ENCODE results near the gene TESK1. TPM values are rescaled to one million over a fixed set of nuclear protein-coding genes. Genes with fewer than 3 reads are reported as not detected.

The TESK1 gene
- total RNA-seq, 2 donors from 2014 or later: 19.4 to 61.3 TPM

DNA sequence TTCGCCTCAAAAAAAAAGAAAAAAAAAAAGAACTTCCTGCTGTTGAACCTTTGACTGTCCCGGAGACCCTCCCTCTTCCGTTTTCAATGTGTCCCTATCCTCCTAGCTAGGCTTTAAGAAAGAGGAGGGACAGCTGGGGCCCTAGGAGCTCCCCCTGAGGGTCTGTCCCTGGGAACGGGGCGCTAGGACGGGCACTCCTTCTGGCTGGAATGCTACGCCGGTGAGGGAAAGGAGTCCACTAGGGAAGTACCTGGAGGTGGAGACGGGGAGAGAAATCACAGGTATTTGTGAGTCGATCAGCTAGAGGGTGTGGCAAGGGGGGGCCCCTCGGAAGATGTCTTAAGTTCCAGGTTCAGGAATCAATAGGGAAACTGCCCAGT, 41.1 kb downstream of the TESK1 start:
- Mint-ChIP-seq H3K9me3 (no peaks in the 10 kb centered on the region), H3K36me3 (peaks cover 9 to 47% of the 10 kb centered on the region in 2 donors), H3K27ac (peak overlapping the region; percentile 85 to 97)
- ATAC-seq: peak; percentile 5 to 23
- DNase-seq (ENCODE audit: low spot score in 2 of 2): no peak

- DNase-seq (ENCODE audit: low spot score in 2 of 2) (peak; percentile 92 to 98), ATAC-seq (peak; percentile 87 to 91)
- Mint-ChIP-seq H3K9me3 (no peaks in the 10 kb centered on the region), H3K27ac (peak overlapping the region; percentile 85 to 97), H3K36me3 (peaks cover 9 to 42% of the 10 kb centered on the region in 2 donors)
These were observed 41.6 kb downstream of the TESK1 start for GRCh38 chr9:35646533-35647265.

DNA sequence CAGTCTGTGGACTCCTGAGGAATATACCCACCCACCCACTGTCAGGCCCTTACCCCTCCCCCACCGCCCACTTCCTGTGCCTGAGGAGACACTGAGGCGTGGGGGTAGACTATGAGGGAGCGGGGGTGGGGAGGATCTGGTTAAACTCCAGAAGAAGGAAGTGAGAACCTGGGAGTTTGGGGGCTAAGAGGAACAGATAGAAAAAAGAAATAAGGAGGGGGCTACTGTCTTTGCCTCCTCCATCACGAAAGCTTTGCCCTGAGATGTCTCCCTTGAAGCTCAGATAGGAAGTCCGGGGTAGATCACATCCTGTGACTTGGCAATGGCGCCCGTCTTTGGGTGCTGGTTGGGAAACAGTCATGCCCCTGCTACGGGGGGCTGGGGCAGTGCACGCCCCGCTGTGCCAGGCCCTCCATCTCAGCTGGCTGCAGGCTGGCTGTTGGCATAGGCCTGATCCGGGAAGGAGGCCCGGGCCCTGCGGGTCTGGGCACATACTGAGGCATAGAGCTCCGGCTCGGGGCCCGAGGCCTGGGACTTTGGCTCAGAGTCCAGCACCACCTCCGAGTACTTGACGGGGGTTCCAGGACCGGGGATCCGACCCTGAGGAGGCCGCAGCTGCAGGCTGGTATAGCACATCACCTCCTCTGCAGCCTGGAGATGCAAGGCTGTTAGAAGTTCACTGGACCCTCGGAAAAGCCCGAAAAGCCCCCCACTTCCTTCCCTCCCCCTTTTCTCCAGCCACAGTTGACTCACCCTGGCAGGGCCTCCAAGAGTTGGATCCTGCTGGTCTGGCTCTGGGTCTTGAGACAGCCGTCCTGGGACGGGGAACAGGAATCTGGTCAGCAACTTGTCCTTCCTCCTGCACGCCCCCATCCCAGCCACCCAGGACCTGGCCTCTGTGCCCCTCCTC, 44.6 kb downstream of the TESK1 start:
- Mint-ChIP-seq H3K9me3 (no peaks in the 10 kb centered on the region), H3K36me3 (peaks cover 9 to 29% of the 10 kb centered on the region in 2 donors), H3K27ac (peak overlapping the region; percentile 55 to 87)
- ATAC-seq (peak in 1 of 2 donors; percentile 14), DNase-seq (ENCODE audit: low spot score in 2 of 2) (peak in 1 of 2 donors; percentile 40)

DNA sequence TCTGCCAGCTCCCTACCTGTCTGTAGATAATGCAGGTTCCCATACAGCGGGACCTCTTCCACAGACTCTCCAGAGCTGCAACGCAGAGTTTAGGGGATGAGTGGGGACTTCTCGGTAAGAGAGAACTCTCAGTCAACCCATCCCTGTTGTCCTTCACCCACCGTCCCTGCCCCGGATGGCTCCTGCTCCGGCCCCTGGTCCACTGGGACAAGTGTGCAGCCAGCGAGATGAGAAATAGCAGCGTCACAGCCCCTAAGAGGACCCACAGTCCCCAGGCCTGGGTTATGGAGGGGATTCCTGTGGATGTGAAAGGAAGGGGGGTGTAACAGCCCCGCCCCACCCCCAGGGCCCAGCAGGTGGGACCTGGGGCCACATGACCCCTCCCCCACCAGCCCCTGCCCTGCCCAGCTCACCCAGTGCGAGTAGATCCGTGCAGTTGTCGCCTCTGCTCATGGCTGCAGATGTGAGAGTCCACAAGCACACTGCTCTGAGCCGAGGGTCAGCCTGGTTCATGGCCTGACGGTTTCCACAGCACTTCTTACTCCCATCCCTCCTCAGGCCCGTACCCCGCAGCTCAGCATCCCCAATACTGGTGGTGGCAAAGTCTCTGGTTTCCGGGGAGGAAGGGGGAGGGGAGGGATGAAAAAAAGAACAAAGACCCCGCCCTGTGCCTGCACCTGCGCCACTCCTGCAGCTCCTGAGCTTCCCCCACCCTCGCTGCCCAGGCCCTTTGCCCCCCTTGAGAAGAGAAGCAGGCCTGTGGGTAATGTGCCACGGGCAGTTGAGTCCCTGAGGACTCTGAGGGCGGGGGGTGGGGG, 45.5 kb downstream of the TESK1 start, which contains the start of gene SIT1:
TSS of gene SIT1 (minus strand) at position 591 of the 818 bp plus-strand sequence. CDS start at position 513, 78 bp downstream.
- ATAC-seq (peak in 1 of 2 donors; percentile 13), DNase-seq (ENCODE audit: low spot score in 2 of 2) (peak in 1 of 2 donors; percentile 37)
- Mint-ChIP-seq H3K9me3 (no peaks in the 10 kb centered on the region), H3K27ac (peak within 1 kb of the TSS; percentile 81 to 87), H3K36me3 (peaks cover 9 to 27% of the 10 kb centered on the region in 2 donors)

DNA sequence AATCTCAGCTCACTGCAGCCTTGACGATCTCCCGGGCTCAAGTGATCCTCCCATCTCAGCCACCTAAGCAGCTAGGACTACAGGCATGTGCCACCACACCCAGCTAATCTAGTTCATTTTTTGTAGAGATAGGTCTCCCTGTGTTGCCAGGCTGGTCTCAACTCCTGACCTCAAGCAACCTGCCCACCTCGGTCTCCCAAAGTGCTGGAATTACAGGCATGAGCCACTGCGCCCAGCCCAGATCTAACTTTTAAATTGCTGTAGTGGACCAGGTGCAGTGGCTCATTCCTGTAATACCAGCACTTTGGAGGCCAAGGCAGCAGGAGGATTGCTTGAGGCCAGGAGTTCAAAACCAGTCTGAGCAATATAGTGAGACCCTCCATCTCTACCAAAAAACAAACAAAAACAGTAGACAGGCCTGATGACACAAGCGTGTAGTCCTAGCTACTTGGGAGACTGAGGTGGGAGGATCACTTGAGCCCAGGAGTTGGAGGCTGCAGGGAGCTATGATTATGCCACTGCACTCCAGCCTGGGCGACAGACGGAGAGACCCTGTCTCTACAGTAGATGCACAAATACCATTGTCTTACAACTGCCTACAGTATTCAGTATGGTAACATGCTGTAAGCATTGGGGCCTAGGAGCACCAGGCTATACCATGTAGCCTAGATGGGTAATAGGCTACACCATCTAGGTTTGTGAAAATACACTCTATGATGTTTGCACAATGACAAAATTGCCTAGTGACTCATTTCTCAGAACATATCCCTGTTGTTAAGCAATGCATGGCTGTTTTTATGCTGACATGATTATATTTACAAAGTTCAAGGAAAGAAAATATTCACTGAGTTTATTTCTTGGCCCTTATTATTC, 47.1 kb downstream of the TESK1 start:
- DNase-seq (ENCODE audit: low spot score in 2 of 2): no peak
- H3K36me3 Mint-ChIP-seq: peaks cover 9 to 20% of the 10 kb centered on the region in 2 donors
- ATAC-seq: peak in 1 of 2 donors; percentile 42
- peak overlapping the region; percentile 81 to 87 for H3K27ac Mint-ChIP-seq
- no peaks in the 10 kb centered on the region for H3K9me3 Mint-ChIP-seq

DNA sequence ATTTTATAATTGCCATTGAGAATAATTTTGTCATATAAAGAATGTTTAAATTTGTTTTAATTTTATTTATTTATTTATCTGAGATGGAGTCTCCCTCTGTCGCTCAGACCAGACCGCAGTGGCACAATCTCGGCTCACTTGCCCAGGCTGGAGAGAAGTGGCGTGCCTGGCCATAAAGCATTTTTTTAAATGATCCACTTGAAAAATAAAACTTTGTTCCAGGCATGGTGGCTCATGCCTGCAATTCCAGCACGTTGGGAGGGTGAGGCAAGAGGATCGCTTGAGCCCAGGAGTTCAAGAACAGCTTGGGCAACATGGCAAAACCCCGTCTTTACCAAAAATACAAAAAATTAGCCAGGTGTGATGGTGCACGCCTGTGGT, 47.8 kb downstream of the TESK1 start:
- DNase-seq (ENCODE audit: low spot score in 2 of 2) (no peak), ATAC-seq (no peak)
- Mint-ChIP-seq H3K36me3 (peaks cover 9 to 20% of the 10 kb centered on the region in 2 donors), H3K9me3 (no peaks in the 10 kb centered on the region), H3K27ac (no peak overlapping the region)

GRCh38 chr9:35653611-35654010, 48.5 kb downstream of the TESK1 start:
- H3K27ac Mint-ChIP-seq: no peak overlapping the region
- ATAC-seq (no peak), DNase-seq (ENCODE audit: low spot score in 2 of 2) (no peak)

DNA sequence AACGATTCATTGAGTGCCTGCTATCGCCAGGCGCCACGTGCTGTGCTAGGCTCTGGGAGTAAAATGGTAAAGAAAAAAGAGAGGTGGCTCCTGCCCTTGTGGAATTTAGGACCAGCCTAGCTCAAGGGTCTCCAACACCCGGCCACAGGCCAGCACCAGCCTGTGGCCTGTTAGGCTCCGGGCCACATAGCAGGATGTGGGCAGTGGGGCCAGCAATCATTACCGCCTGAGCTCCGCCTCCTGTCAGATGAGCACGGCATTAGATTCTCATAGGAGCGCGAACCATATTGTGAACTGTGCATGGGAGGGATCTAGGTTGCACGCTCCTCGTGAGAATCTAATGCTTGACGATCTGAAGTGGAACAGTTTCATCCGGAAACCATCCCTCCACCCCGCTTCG, 51.3 kb downstream of the TESK1 start:
- Mint-ChIP-seq H3K36me3 (peaks cover 13 to 14% of the 10 kb centered on the region in 2 donors), H3K27ac (peak overlapping the region in 1 of 2 donors; percentile 96), H3K9me3 (no peaks in the 10 kb centered on the region)
- no peak for DNase-seq (ENCODE audit: low spot score in 2 of 2)
- ATAC-seq: no peak

More at GRCh38 chr9:35653611-35654010, 48.5 kb downstream of the TESK1 start:
- Mint-ChIP-seq H3K36me3 (peaks cover 9 to 18% of the 10 kb centered on the region in 2 donors), H3K9me3 (no peaks in the 10 kb centered on the region)

DNA sequence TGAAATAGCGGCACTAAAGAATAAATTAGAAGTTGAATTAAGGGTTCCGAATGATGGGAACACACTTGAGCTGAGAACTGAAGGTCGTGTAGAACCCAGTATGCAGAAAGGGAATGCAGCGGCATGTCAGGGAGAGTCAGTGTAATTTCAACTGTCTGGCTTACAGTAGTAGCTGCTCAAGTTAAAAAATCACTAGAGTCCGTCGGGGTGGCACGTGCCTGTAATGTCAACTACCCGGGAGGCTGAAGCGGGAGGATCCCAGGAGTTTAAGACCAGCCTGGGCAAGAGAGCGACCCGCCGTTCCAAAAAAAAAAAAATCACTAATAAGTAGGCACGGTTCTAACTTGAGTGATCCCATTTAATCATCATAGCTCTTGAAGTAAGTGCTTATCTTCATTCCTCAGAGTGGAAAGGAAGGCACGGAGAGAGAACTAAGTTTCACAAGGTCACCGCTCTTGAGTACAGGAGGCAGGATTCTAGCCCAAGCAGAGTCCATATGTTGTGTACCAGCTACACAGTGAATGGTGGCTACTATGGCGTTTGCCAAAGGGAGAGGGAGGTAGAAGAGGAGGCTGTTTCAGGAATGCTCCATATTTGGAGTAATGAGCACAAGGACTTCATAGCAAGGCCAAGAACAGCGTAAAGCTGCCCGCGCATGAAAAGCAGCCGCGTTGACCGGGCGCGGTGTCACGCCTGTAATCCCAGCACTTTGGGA, 51.9 kb downstream of the TESK1 start:
- H3K27ac Mint-ChIP-seq: peak overlapping the region; percentile 96 to 100
- no peak for DNase-seq (ENCODE audit: low spot score in 2 of 2)
- peaks cover 13 to 14% of the 10 kb centered on the region in 2 donors for H3K36me3 Mint-ChIP-seq
- no peak for ATAC-seq
- no peaks in the 10 kb centered on the region for H3K9me3 Mint-ChIP-seq

- Mint-ChIP-seq H3K27ac (peak within 1 kb of the TSS; percentile 96 to 100), H3K9me3 (no peaks in the 10 kb centered on the region), H3K36me3 (peaks cover 17 to 18% of the 10 kb centered on the region in 2 donors)
- peak; percentile 87 to 97 for DNase-seq (ENCODE audit: low spot score in 2 of 2)
- peak; percentile 96 to 97 for ATAC-seq
These were observed 52.6 kb downstream of the TESK1 start, which contains the start of gene RMRP for GRCh38 chr9:35657546-35658136. Gene RMRP, minus strand, starts transcription at chr9:35658019.

DNA sequence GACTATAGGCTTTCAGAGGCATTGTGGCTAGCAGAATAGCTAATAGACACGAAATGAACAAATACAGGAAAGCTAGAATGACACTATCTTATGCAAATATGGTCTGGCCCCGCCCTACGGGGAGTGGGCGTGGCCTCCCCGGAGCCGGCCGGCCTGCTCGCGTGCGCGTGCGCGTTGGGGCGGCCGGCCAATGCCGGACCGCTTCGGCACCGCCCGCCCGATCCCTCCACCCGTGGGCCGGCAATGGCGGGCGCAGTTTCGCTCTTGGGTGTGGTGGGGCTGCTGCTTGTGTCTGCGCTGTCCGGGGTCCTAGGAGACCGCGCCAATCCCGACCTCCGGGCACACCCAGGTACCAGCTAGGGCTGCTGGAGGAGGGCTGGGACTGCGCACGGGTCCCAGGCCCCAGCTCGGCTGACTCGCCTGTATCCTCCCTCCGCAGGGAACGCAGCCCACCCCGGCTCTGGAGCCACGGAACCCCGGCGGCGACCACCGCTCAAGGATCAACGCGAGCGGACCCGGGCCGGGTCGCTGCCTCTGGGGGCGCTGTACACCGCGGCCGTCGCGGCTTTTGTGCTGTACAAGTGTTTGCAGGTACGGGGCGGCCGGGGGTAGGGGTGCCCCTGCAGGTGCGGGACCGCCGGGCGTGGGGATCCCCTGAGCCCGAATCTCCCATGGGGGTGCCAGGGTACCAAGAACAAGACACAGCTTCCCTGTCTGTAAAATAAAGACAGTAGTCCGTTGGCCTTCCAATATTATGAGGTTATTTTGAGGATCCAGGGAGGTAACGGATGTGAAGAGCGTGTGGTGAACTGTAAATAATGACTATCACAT, 53.3 kb downstream of the TESK1 start, which contains the start of gene CCDC107:
TSS of gene CCDC107 (plus strand) at position 156 of the 831 bp plus-strand sequence. CDS start at position 244, 88 bp downstream.
- H3K27ac Mint-ChIP-seq: peak within 1 kb of the TSS; percentile 96 to 100
- DNase-seq (ENCODE audit: low spot score in 2 of 2): peak; percentile 85 to 90
- no peaks in the 10 kb centered on the region for H3K9me3 Mint-ChIP-seq
- peaks cover 24 to 25% of the 10 kb centered on the region in 2 donors for H3K36me3 Mint-ChIP-seq
- peak; percentile 64 to 65 for ATAC-seq

DNA sequence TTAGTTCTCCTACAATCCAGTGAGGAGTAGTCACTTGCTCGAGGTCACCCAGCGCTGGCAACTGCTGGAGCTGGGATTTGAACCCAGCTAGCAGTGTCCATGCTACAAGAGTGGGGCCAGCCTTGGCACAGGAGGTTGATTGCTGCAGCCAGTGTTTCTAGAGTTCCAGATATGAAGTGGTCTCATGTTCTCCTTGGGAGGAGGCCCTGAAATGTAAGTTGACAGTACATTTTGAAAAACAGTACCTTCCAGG, 53.8 kb downstream of the TESK1 start:
- no peak for ATAC-seq
- peak overlapping the region; percentile 96 to 100 for H3K27ac Mint-ChIP-seq
- no peak for DNase-seq (ENCODE audit: low spot score in 2 of 2)
- H3K9me3 Mint-ChIP-seq: no peaks in the 10 kb centered on the region
- peaks cover 27 to 30% of the 10 kb centered on the region in 2 donors for H3K36me3 Mint-ChIP-seq

DNA sequence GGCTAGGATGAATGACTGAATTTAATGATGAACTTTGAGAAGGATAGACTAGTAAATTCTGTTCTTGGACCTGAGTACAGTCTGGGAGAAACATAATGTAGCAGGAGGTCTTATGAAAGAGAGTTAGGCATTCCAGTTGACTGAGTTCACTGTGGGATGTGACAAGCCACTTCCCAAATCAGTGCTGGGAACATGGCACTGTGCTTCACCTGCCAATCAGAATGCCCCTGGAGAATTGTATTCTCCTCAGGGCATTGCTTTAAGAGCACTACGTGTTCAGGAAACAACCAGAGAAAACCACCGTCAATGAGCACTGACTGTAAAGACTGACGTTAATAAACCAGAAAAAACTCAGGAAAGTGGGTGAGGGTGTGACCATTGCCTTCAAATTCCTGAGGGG, 54.3 kb downstream of the TESK1 start:
- ATAC-seq: no peak
- peaks cover 27 to 34% of the 10 kb centered on the region in 2 donors for H3K36me3 Mint-ChIP-seq
- peak overlapping the region in 1 of 2 donors; percentile 96 for H3K27ac Mint-ChIP-seq
- DNase-seq (ENCODE audit: low spot score in 2 of 2): no peak
- H3K9me3 Mint-ChIP-seq: no peaks in the 10 kb centered on the region
